GM19397 (cell line): ENCODE measurements around the gene PEX26.
"Not testable (repeated sequence)": the region's sequence is repeated elsewhere in the genome, so short reads cannot be mapped to it uniquely, and the experiment has no call there.

Source experiments
- ATAC-seq: cut with Tn5 transposase; IDR thresholded peaks from one replicate; pipeline ENCODE4 v1.9.1; 2021; ENCODE audit warnings: mild to moderate bottlenecking, moderate library complexity; ENCODE audit not compliant: unreplicated experiment

Gene PEX26

GRCh38 chr22:18093661-18094060 lies 15.9 kb downstream of the PEX26 start:
- ATAC-seq: no peak

GRCh38 chr22:18095101-18095805 lies 17.5 kb downstream of the PEX26 start:
- ATAC-seq: no peak

GRCh38 chr22:18096823-18097222 lies 19.0 kb downstream of the PEX26 start:
- ATAC-seq: no peak

GRCh38 chr22:18100781-18101180 lies 23.0 kb downstream of the PEX26 start:
- no peak for ATAC-seq

- no peak for ATAC-seq
These were observed 23.7 kb downstream of the PEX26 start for GRCh38 chr22:18101536-18101935.

GRCh38 chr22:18103527-18104269 lies 25.9 kb downstream of the PEX26 start:
- no peak for ATAC-seq

GRCh38 chr22:18104566-18104965 lies 26.8 kb downstream of the PEX26 start:
- no peak for ATAC-seq

GRCh38 chr22:18105981-18106380 lies 28.2 kb downstream of the PEX26 start:
- not testable (repeated sequence) for ATAC-seq

GRCh38 chr22:18106550-18107341 lies 29.0 kb downstream of the PEX26 start:
- peak; percentile 43 for ATAC-seq

GRCh38 chr22:18108187-18108586 lies 30.4 kb downstream of the PEX26 start:
- ATAC-seq: no peak

- ATAC-seq: no peak
These were observed 31.8 kb downstream of the PEX26 start for GRCh38 chr22:18109410-18110193.

GRCh38 chr22:18110194-18110953 lies 32.6 kb downstream of the PEX26 start, which contains the start of gene TUBA8:
Gene TUBA8 (plus strand): TSS chr22:18110809. CDS start chr22:18110866, 57 bp downstream.
- ATAC-seq: no peak

GRCh38 chr22:18110954-18111758 lies 33.4 kb downstream of the PEX26 start:
- ATAC-seq: no peak

GRCh38 chr22:18111759-18112330 lies 34.1 kb downstream of the PEX26 start:
- ATAC-seq: no peak

- no peak for ATAC-seq
These were observed 34.6 kb downstream of the PEX26 start for GRCh38 chr22:18112440-18112839.

GRCh38 chr22:18113680-18114394 lies 36.0 kb downstream of the PEX26 start:
- ATAC-seq: no peak

GRCh38 chr22:18114495-18114894 lies 36.7 kb downstream of the PEX26 start:
- no peak for ATAC-seq

- no peak for ATAC-seq
These were observed 37.3 kb downstream of the PEX26 start for GRCh38 chr22:18114976-18115652.
